OCI-LY1 (cell line): ENCODE measurements around the gene C20orf96.

Experiments used
- CTCF ChIP-seq: fragments of 200-600 bp; sonication (generic), shearing (Covaris generic); IDR thresholded peaks from 2 replicates; pipeline ENCODE4 v1.5.1; 2017; ENCODE audit warnings: mild to moderate bottlenecking, antibody characterized with exemption, low read length, moderate library complexity, mixed read lengths
- EZH2 ChIP-seq: fragments of 200-600 bp; sonication (generic), shearing (Covaris generic); IDR thresholded peaks from 2 replicates; pipeline ENCODE4 v1.8.0; 2017; ENCODE audit warnings: borderline replicate concordance, mixed run types, mild to moderate bottlenecking, antibody characterized with exemption, low read length, moderate library complexity, mixed read lengths

GRCh38 chr20:286508-286907, 4.0 kb downstream of the C20orf96 start:
- TF ChIP-seq CTCF, result no peak
- TF ChIP-seq EZH2, result no peak
